NT2/D1 (cell line): Measurements from ENCODE around the gene TXK.

Source experiments
- DNase-seq: peaks from one replicate; pipeline ENCODE4 v3.0.0-alpha.2; 2011; ENCODE audit warnings: low read depth, low spot score
- H3K27me3 ChIP-seq: 2 replicates; pipeline ENCODE4 v1.6.0; 2011; ENCODE audit warnings: mild to moderate bottlenecking; ENCODE audit not compliant: insufficient read length, insufficient read depth
- H3K36me3 ChIP-seq: 2 replicates; pipeline ENCODE4 v1.6.1; 2011; ENCODE audit warnings: mild to moderate bottlenecking, low read length, mixed read lengths; ENCODE audit not compliant: insufficient read depth, insufficient read length
- H3K4me1 ChIP-seq: 2 replicates; pipeline ENCODE4 v1.5.1; 2011; ENCODE audit not compliant: insufficient read depth, insufficient read length
- H3K4me3 ChIP-seq: 2 replicates; pipeline ENCODE4 v1.5.1; 2011; ENCODE audit warnings: low read depth; ENCODE audit not compliant: insufficient read length
- H3K9ac ChIP-seq: 2 replicates; pipeline ENCODE4 v1.6.0; 2011; ENCODE audit warnings: low read depth; ENCODE audit not compliant: insufficient read length
- H3K9me3 ChIP-seq: 2 replicates; pipeline ENCODE4 v1.5.1; 2011; ENCODE audit warnings: mild to moderate bottlenecking, low read length; ENCODE audit not compliant: insufficient read depth
- SUZ12 ChIP-seq: IDR thresholded peaks from 2 replicates; pipeline ENCODE4 v1.6.1; 2011; ENCODE audit not compliant: insufficient read length, insufficient read depth; ENCODE audit errors: extremely low read depth
- YY1 ChIP-seq: IDR thresholded peaks from 2 replicates; pipeline ENCODE4 v1.6.1; 2011; ENCODE audit not compliant: insufficient read length, insufficient read depth
- ZNF274 ChIP-seq: IDR thresholded peaks from 2 replicates; pipeline ENCODE4 v1.6.1; 2011; ENCODE audit warnings: mild to moderate bottlenecking, low read depth, low read length

TXK gene

GRCh38 chr4:48102303-48102702, 31.7 kb downstream of the TXK start:
- Histone ChIP-seq H3K4me3 (no peak overlapping the region), H3K36me3 (no peaks in the 10 kb centered on the region), H3K4me1 (no peaks in the 10 kb centered on the region), H3K9ac (no peak overlapping the region), H3K9me3 (no peaks in the 10 kb centered on the region), H3K27me3 (no peaks in the 10 kb centered on the region)
- no peak for TF ChIP-seq SUZ12
- no peak for TF ChIP-seq ZNF274
- TF ChIP-seq YY1: no peak
- DNase-seq: no peak

GRCh38 chr4:48100256-48100655, 33.8 kb downstream of the TXK start:
- no peaks in the 10 kb centered on the region for H3K4me1 ChIP-seq
- TF ChIP-seq ZNF274 (no peak), SUZ12 (no peak), YY1 (no peak)

GRCh38 chr4:48095441-48095840, 38.6 kb downstream of the TXK start:
- H3K36me3 ChIP-seq: no peaks in the 10 kb centered on the region
- no peaks in the 10 kb centered on the region for H3K27me3 ChIP-seq
- no peak overlapping the region for H3K4me3 ChIP-seq
- DNase-seq: no peak
- TF ChIP-seq ZNF274 (no peak), YY1 (no peak), SUZ12 (no peak)
- H3K4me1 ChIP-seq: no peaks in the 10 kb centered on the region
- no peaks in the 10 kb centered on the region for H3K9me3 ChIP-seq
- H3K9ac ChIP-seq: no peak overlapping the region

More at GRCh38 chr4:48100256-48100655, 33.8 kb downstream of the TXK start:
- no peak for DNase-seq
- Histone ChIP-seq H3K27me3 (no peaks in the 10 kb centered on the region), H3K9ac (no peak overlapping the region), H3K4me3 (no peak overlapping the region), H3K36me3 (no peaks in the 10 kb centered on the region), H3K9me3 (no peaks in the 10 kb centered on the region)

- Histone ChIP-seq H3K27me3 (no peaks in the 10 kb centered on the region), H3K36me3 (no peaks in the 10 kb centered on the region), H3K9ac (no peak overlapping the region), H3K4me1 (no peaks in the 10 kb centered on the region), H3K4me3 (no peak overlapping the region), H3K9me3 (no peaks in the 10 kb centered on the region)
- no peak for TF ChIP-seq ZNF274
- TF ChIP-seq YY1: no peak
- TF ChIP-seq SUZ12: no peak
- no peak for DNase-seq
Measured at GRCh38 chr4:48093991-48094416, 40.0 kb downstream of the TXK start.

- TF ChIP-seq SUZ12 (no peak), ZNF274 (no peak), YY1 (no peak)
- H3K27me3 ChIP-seq: no peaks in the 10 kb centered on the region
- H3K36me3 ChIP-seq: no peaks in the 10 kb centered on the region
- no peaks in the 10 kb centered on the region for H3K4me1 ChIP-seq
- no peaks in the 10 kb centered on the region for H3K9me3 ChIP-seq
- H3K9ac ChIP-seq: no peak overlapping the region
- H3K4me3 ChIP-seq: no peak overlapping the region
- no peak for DNase-seq
Measured at GRCh38 chr4:48090621-48091020, 43.4 kb downstream of the TXK start.

GRCh38 chr4:48085821-48086589, 48.0 kb downstream of the TXK start:
- TF ChIP-seq ZNF274: no peak
- TF ChIP-seq YY1: no peak
- no peak for TF ChIP-seq SUZ12
- no peak for DNase-seq
- H3K9ac ChIP-seq: no peak overlapping the region
- H3K36me3 ChIP-seq: no peaks in the 10 kb centered on the region
- H3K4me1 ChIP-seq: no peaks in the 10 kb centered on the region
- H3K27me3 ChIP-seq: no peaks in the 10 kb centered on the region
- H3K4me3 ChIP-seq: no peak overlapping the region
- no peaks in the 10 kb centered on the region for H3K9me3 ChIP-seq

GRCh38 chr4:48082956-48083355, 51.1 kb downstream of the TXK start:
- Histone ChIP-seq H3K4me1 (no peaks in the 10 kb centered on the region), H3K36me3 (no peaks in the 10 kb centered on the region), H3K9ac (no peak overlapping the region), H3K27me3 (no peaks in the 10 kb centered on the region), H3K4me3 (no peak overlapping the region), H3K9me3 (no peaks in the 10 kb centered on the region)
- no peak for TF ChIP-seq YY1
- no peak for TF ChIP-seq SUZ12
- TF ChIP-seq ZNF274: no peak
- DNase-seq: no peak

- no peaks in the 10 kb centered on the region for H3K27me3 ChIP-seq
- no peaks in the 10 kb centered on the region for H3K36me3 ChIP-seq
- no peaks in the 10 kb centered on the region for H3K4me1 ChIP-seq
- no peak for DNase-seq
- TF ChIP-seq YY1: no peak
- TF ChIP-seq SUZ12: no peak
- no peak for TF ChIP-seq ZNF274
- H3K4me3 ChIP-seq: no peak overlapping the region
- H3K9ac ChIP-seq: no peak overlapping the region
- no peaks in the 10 kb centered on the region for H3K9me3 ChIP-seq
Measured at GRCh38 chr4:48081196-48081595, 52.9 kb downstream of the TXK start.
